Measurements from ENCODE around the gene KRTAP12-1. TPM values are rescaled to one million over a fixed set of nuclear protein-coding genes. Genes with fewer than 3 reads are reported as not detected.
"Not testable (repeated sequence)": the region's sequence is repeated elsewhere in the genome, so short reads cannot be mapped to it uniquely, and the experiment has no call there.

Gene KRTAP12-1
- total RNA-seq, 1 experiment from 2014 or later, result not detected

DNA sequence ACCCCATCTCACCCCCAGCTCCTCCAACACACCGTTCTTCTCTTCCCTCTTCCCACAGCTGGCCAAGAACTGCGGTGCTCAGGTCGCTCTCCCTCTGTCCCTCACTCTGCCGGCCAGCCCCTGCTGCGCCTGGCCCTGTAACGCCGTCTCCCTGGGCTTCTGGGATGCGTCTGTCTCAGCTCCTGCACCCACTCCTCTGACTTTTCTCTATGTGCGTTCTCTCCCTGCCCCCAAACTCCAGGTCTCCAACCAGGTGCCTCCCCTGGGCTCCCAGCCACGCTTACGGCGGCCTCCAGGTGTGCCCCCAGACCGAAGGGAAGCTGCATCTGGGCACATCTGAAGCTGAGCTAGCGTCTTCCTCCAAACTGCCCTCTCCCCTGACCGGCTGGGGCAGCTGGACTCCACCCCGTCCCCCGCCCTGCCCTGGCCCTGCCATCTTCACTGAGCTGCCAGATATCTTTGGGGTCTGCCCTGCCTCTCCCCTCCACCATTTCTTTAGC, 17.6 kb upstream of the KRTAP12-1 start (continued):
- TF ChIP-seq TCF7L2 (IDR thresholded peaks at IDR 0.05; ENCODE audit: low read depth, low read length), result no peak

DNA sequence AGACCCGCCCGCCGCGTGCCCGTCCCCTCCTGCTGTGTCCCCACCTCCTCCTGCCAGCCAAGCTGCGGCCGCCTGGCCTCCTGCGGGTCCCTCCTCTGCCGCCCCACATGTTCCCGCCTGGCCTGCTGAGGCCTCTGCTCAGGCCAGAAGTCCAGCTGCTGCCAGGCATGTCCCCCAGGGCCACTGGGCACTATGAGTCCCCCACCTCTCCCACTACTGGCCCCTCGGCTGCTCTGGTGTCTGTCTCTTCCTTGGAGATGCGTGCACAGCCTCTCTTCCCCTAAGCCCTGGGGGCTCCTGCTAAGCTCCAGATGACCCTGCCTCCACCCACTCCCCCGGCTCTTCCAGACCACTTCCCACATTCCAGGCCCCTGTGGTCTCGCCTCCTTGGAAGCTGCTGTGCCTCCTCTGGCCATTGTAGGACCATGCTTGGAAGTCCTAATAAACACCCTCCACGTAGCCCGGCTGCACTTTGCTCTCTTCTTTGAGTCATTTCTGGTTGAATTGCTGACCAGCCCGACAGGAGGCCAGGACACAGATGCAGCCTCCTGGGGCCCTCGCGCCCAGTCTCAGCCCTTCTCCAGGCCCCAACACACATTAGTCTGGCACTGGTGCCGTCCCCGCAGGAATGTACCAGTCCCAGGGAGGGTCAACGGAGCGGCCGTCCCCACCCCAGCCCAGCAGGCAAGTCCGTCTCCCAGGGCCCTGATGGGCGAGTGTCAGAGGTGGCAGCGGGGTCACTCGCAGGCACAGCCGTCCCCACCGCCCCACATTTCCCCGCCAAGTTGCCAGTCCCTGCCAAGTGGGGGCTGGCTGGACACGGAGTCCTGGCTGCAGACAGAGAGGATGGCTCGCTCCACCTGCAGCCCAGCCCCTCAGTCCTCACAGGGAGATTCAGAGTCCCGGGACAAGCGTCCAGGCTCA, 16.1 kb upstream of the KRTAP12-1 start:
- H3K27ac ChIP-seq (ENCODE audit: low read length), result no peak overlapping the region
- 0 out of 2 replicates have a peak, but pooled peaks have one; percentile 14 for ATAC-seq
- BruUV-seq (replicated peaks), result no TSS peak

DNA sequence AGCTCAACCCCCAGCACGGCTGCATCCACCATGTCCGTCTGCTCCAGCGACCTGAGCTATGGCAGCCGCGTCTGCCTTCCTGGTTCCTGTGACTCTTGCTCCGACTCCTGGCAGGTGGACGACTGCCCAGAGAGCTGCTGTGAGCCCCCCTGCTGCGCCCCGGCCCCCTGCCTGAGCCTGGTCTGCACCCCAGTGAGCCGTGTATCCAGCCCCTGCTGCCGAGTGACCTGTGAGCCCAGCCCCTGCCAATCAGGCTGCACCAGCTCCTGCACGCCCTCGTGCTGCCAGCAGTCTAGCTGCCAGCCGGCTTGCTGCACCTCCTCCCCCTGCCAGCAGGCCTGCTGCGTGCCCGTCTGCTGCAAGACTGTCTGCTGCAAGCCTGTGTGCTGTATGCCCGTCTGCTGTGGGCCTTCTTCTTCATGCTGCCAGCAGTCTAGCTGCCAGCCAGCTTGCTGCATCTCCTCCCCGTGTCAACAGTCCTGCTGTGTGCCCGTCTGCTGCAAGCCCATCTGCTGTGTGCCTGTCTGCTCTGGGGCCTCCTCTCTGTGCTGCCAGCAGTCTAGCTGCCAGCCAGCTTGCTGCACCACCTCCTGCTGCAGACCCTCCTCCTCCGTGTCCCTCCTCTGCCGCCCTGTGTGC, 15.3 kb upstream of the KRTAP12-1 start, which contains the start of gene KRTAP10-12:
Gene KRTAP10-12 (plus strand): TSS at position 1 of the 639 bp plus-strand sequence. CDS start 30 bp downstream, at position 31.
- BruUV-seq (replicated peaks); H3K9me3 ChIP-seq (ENCODE audit: control insufficient read depth, insufficient read depth, low read depth, low read length); H3K27ac ChIP-seq (ENCODE audit: low read length); DNase-seq (ENCODE audit: low read depth, low spot score); POLR2A ChIA-PET; in situ Hi-C loops (cut with HindIII; ENCODE audit: low pct_unique_long_range_greater_than_20kb, low sequenced_read_pairs); intact Hi-C loops (cut with micrococcal nuclease; ENCODE audit: unreplicated experiment); H3K4me3 ChIP-seq (ENCODE audit: low read depth in 2 of 2, low read length in 2 of 2); H3K4me1 ChIP-seq (ENCODE audit: control insufficient read depth, insufficient read depth, low read length); CTCF ChIA-PET; H3K27me3 ChIP-seq (ENCODE audit: control insufficient read depth, insufficient read depth, low read length); H3K36me3 ChIP-seq (ENCODE audit: control insufficient read depth, insufficient read depth, low read length): not testable (repeated sequence)
- 0 out of 2 replicates have a peak, but pooled peaks have one; percentile 10 for ATAC-seq

More for the DNA sequence above, 16.1 kb upstream of the KRTAP12-1 start:
- no peaks in the 10 kb centered on the region for H3K27me3 ChIP-seq (ENCODE audit: control insufficient read depth, insufficient read depth, low read length)
- no peak for DNase-seq (ENCODE audit: low read depth, low spot score)
- no peaks in the 10 kb centered on the region; the same call in 1 of the 2 replicates for H3K9me3 ChIP-seq (ENCODE audit: control insufficient read depth, insufficient read depth, low read depth, low read length)
- in situ Hi-C loops (cut with HindIII; ENCODE audit: low pct_unique_long_range_greater_than_20kb, low sequenced_read_pairs) (no loop called here), intact Hi-C loops (cut with micrococcal nuclease; ENCODE audit: unreplicated experiment) (no loop called here)
- H3K36me3 ChIP-seq (ENCODE audit: control insufficient read depth, insufficient read depth, low read length), result no peaks in the 10 kb centered on the region
- H3K4me1 ChIP-seq (ENCODE audit: control insufficient read depth, insufficient read depth, low read length), result no peaks in the 10 kb centered on the region
- H3K4me3 ChIP-seq (ENCODE audit: low read depth in 2 of 2, low read length in 2 of 2), result no peak overlapping the region
- TF ChIP-seq POLR2AphosphoS5 (IDR thresholded peaks at IDR 0.05; ENCODE audit: low read depth, low read length), result no peak
- TF ChIP-seq, protein P1, sequence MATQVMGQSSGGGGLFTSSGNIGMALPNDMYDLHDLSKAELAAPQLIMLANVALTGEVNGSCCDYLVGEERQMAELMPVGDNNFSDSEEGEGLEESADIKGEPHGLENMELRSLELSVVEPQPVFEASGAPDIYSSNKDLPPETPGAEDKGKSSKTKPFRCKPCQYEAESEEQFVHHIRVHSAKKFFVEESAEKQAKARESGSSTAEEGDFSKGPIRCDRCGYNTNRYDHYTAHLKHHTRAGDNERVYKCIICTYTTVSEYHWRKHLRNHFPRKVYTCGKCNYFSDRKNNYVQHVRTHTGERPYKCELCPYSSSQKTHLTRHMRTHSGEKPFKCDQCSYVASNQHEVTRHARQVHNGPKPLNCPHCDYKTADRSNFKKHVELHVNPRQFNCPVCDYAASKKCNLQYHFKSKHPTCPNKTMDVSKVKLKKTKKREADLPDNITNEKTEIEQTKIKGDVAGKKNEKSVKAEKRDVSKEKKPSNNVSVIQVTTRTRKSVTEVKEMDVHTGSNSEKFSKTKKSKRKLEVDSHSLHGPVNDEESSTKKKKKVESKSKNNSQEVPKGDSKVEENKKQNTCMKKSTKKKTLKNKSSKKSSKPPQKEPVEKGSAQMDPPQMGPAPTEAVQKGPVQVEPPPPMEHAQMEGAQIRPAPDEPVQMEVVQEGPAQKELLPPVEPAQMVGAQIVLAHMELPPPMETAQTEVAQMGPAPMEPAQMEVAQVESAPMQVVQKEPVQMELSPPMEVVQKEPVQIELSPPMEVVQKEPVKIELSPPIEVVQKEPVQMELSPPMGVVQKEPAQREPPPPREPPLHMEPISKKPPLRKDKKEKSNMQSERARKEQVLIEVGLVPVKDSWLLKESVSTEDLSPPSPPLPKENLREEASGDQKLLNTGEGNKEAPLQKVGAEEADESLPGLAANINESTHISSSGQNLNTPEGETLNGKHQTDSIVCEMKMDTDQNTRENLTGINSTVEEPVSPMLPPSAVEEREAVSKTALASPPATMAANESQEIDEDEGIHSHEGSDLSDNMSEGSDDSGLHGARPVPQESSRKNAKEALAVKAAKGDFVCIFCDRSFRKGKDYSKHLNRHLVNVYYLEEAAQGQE (IDR thresholded peaks at IDR 0.05; ENCODE audit: insufficient read depth in 1 of 2, low read depth in 2 of 2, low read length in 1 of 2), result no peak
- ChIA-PET CTCF (no interaction called here), POLR2A (no interaction called here)

DNA sequence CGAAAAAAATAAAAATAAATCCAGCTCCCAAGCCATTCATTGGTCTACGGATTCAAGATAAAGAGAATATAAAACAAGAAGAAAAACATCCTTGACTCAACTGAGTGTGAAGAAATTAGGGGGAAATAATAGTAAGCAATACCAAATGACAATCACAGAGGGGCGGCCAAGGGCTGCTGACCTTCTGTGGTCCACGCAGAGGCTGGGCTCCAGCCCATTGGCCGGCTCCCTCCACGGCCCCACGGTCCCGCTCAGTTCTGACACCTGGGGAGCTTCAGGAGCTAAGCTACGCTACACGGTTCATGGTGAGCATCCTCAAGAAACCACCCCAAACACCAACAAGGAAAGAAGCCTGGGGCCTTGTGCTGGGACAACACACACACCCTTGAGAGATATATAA, 14.6 kb upstream of the KRTAP12-1 start:
- in situ Hi-C loops (cut with HindIII; ENCODE audit: low pct_unique_long_range_greater_than_20kb, low sequenced_read_pairs) (no loop called here), intact Hi-C loops (cut with micrococcal nuclease; ENCODE audit: unreplicated experiment) (no loop called here)
- Histone ChIP-seq H3K27ac (ENCODE audit: low read length) (no peak overlapping the region), H3K9me3 (ENCODE audit: control insufficient read depth, insufficient read depth, low read depth, low read length) (peaks cover 4% of the 10 kb centered on the region; the same call in 1 of the 2 replicates), H3K27me3 (ENCODE audit: control insufficient read depth, insufficient read depth, low read length) (no peaks in the 10 kb centered on the region), H3K36me3 (ENCODE audit: control insufficient read depth, insufficient read depth, low read length) (no peaks in the 10 kb centered on the region), H3K4me3 (ENCODE audit: low read depth in 2 of 2, low read length in 2 of 2) (no peak overlapping the region), H3K4me1 (ENCODE audit: control insufficient read depth, insufficient read depth, low read length) (no peaks in the 10 kb centered on the region)
- ChIA-PET CTCF (interaction anchor here (0.7 kb wide), 1 partner anchor 96 kb away, joined by 9 read pairs; no protein-coding TSS in a partner anchor), POLR2A (interaction anchor here (0.6 kb wide), 1 partner anchor 11 kb away, joined by 3 read pairs; no protein-coding TSS in a partner anchor)
- BruUV-seq (replicated peaks), result no TSS peak
- TF ChIP-seq, protein P2, sequence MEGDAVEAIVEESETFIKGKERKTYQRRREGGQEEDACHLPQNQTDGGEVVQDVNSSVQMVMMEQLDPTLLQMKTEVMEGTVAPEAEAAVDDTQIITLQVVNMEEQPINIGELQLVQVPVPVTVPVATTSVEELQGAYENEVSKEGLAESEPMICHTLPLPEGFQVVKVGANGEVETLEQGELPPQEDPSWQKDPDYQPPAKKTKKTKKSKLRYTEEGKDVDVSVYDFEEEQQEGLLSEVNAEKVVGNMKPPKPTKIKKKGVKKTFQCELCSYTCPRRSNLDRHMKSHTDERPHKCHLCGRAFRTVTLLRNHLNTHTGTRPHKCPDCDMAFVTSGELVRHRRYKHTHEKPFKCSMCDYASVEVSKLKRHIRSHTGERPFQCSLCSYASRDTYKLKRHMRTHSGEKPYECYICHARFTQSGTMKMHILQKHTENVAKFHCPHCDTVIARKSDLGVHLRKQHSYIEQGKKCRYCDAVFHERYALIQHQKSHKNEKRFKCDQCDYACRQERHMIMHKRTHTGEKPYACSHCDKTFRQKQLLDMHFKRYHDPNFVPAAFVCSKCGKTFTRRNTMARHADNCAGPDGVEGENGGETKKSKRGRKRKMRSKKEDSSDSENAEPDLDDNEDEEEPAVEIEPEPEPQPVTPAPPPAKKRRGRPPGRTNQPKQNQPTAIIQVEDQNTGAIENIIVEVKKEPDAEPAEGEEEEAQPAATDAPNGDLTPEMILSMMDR (IDR thresholded peaks at IDR 0.05), result no peak
- TF ChIP-seq, protein P1 (IDR thresholded peaks at IDR 0.05; ENCODE audit: insufficient read depth in 1 of 2, low read depth in 2 of 2, low read length in 1 of 2), result no peak
- no peak for TF ChIP-seq POLR2AphosphoS5 (IDR thresholded peaks at IDR 0.05; ENCODE audit: low read depth, low read length)
- TF ChIP-seq TCF7L2 (IDR thresholded peaks at IDR 0.05; ENCODE audit: low read depth, low read length), result no peak
- TF ChIP-seq SIN3A (IDR thresholded peaks at IDR 0.05; ENCODE audit: borderline replicate concordance, insufficient read depth, low read depth, low read length), result no peak
- no peak for ATAC-seq
- DNase-seq (ENCODE audit: low read depth, low spot score), result no peak
